Body of pancreas (tissue), 4 donors: ENCODE measurements around the gene STX16. TPM values are rescaled to one million over a fixed set of nuclear protein-coding genes. Genes with fewer than 3 reads are reported as not detected.

ENCODE experiments used
- ATAC-seq: fragments of 150-250 bp; one replicate; pipeline ENCODE4 v1.9.1; 2016
- DNase-seq, 4 donors: peaks; one replicate each; pipeline ENCODE4 v3.0.0-alpha.2; 2019
- H3K27ac ChIP-seq, 4 donors: fragments of 200-600 bp; sonication (generic); 1 replicate in 3 of 4; 2 replicates in 1 of 4; pipeline versions ENCODE4 v1.5.1 to v1.6.1; 2016 to 2019; ENCODE audit warnings: mild to moderate bottlenecking in 1 of 4, mixed read lengths in 1 of 4, moderate library complexity in 1 of 4
- H3K27me3 ChIP-seq, 2 donors: fragments of 200-600 bp; sonication (generic); one replicate each; pipeline ENCODE4 v1.6.0; 2016; ENCODE audit warnings: mild to moderate bottlenecking in 1 of 2
- H3K36me3 ChIP-seq, 2 donors: fragments of 200-600 bp; sonication (generic); replicated peaks in 1 of 2; 2 replicates each; pipeline ENCODE4 v1.5.1; 2016; ENCODE audit warnings: low read depth in 2 of 2; ENCODE audit not compliant: insufficient read depth in 1 of 2
- H3K4me1 ChIP-seq: fragments of 200-600 bp; sonication (generic); one replicate; pipeline ENCODE4 v1.6.0; 2016
- H3K4me3 ChIP-seq, 2 donors: fragments of 200-600 bp; sonication (generic); 1 replicate in 1 of 2; 2 replicates in 1 of 2; pipeline ENCODE4 v1.5.1; 2016 to 2019
- H3K9me3 ChIP-seq, 3 donors: fragments of 200-600 bp; sonication (generic); 1 replicate in 2 of 3; 2 replicates in 1 of 3; pipeline ENCODE4 v1.5.1; 2016
- POLR2A ChIP-seq, 3 donors: fragments of 450-650 bp; IDR thresholded peaks; one replicate each; pipeline ENCODE4 v1.6.1; 2016; ENCODE audit warnings: antibody characterized with exemption in 3 of 3, mild to moderate bottlenecking in 2 of 3
- WGBS, 2 donors: methylation state at CpG; one replicate each; pipeline ENCODE4 v1.1.5; 2017; 5-methylcytosine and 5-hydroxymethylcytosine counted together
- intact Hi-C: fragments of 100-400 bp; cut with DNase I; formaldehyde crosslinking; loops from one replicate; pipeline ENCODE4 v1.15.1; 2023
- total RNA-seq, 2 donors: library from RNA; depleted of rRNA; stranded (reverse); fragments of >200 nt; gene quantifications; one replicate each; pipeline ENCODE4 v1.1.0, GENCODE V29; 2016
- TF ChIP-seq, protein P1 (sequence below), 7 experiments: fragments of 450-650 bp in 4 of 7; fragments of 200-600 bp in 3 of 7; sonication (generic) in 3 of 7; IDR thresholded peaks; one replicate each; pipeline ENCODE4 v1.5.1; 2016 to 2019; ENCODE audit warnings: antibody characterized with exemption in 7 of 7

STX16 gene
- total RNA-seq, 2 donors from 2014 or later, result 55.0 to 69.5 TPM

- intact Hi-C loops, result no loop called here
- Histone ChIP-seq H3K4me3 (no peak overlapping the region), H3K27me3 (no peaks in the 10 kb centered on the region), H3K36me3 (no peaks in the 10 kb centered on the region), H3K4me1 (no peaks in the 10 kb centered on the region), H3K9me3 (no peaks in the 10 kb centered on the region), H3K27ac (no peak overlapping the region)
- ATAC-seq (no peak), DNase-seq (no peak)
- 81 to 86% methylated on average over 14 to 18 of the region's 19 CpGs for WGBS, 2 donors
- TF ChIP-seq POLR2A (IDR thresholded peaks at IDR 0.05), result no peak
- TF ChIP-seq, protein P1, sequence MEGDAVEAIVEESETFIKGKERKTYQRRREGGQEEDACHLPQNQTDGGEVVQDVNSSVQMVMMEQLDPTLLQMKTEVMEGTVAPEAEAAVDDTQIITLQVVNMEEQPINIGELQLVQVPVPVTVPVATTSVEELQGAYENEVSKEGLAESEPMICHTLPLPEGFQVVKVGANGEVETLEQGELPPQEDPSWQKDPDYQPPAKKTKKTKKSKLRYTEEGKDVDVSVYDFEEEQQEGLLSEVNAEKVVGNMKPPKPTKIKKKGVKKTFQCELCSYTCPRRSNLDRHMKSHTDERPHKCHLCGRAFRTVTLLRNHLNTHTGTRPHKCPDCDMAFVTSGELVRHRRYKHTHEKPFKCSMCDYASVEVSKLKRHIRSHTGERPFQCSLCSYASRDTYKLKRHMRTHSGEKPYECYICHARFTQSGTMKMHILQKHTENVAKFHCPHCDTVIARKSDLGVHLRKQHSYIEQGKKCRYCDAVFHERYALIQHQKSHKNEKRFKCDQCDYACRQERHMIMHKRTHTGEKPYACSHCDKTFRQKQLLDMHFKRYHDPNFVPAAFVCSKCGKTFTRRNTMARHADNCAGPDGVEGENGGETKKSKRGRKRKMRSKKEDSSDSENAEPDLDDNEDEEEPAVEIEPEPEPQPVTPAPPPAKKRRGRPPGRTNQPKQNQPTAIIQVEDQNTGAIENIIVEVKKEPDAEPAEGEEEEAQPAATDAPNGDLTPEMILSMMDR (IDR thresholded peaks at IDR 0.05), result no peak
Observed at GRCh38 chr20:58610071-58610800, 40.8 kb upstream of the STX16 start.

DNA sequence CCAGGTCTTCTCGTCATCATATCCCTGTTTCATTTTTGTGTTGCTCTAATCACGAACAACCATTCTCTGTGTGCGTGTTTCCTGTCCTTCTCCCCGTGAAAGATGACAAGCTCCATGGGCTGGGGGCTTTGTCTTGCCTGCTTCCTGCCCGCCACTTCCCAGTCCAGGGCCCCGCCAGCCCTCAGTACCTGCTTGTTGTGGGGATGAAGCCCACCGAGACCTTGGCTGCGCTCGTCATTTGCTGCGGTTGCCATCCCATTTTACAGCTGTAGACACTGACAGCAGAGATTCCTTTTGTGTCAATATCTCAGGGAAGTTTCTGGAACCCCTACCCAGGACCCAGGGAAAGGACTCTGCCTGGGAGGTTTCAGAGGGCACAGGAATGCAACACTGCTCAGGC, 40.3 kb upstream of the STX16 start:
- H3K27ac ChIP-seq, result no peak overlapping the region
- no peaks in the 10 kb centered on the region for H3K27me3 ChIP-seq
- DNase-seq, result no peak
- whole genome bisulfite sequencing, 2 donors, result 87 to 92% methylated on average over 9 to 10 of the region's 10 CpGs
- intact Hi-C loops, result no loop called here
- TF ChIP-seq, protein P1 (IDR thresholded peaks at IDR 0.05), result no peak
- TF ChIP-seq POLR2A (IDR thresholded peaks at IDR 0.05), result no peak
- H3K36me3 ChIP-seq, result no peaks in the 10 kb centered on the region
- no peaks in the 10 kb centered on the region for H3K9me3 ChIP-seq
- no peaks in the 10 kb centered on the region for H3K4me1 ChIP-seq
- no peak overlapping the region for H3K4me3 ChIP-seq
- ATAC-seq, result no peak

DNA sequence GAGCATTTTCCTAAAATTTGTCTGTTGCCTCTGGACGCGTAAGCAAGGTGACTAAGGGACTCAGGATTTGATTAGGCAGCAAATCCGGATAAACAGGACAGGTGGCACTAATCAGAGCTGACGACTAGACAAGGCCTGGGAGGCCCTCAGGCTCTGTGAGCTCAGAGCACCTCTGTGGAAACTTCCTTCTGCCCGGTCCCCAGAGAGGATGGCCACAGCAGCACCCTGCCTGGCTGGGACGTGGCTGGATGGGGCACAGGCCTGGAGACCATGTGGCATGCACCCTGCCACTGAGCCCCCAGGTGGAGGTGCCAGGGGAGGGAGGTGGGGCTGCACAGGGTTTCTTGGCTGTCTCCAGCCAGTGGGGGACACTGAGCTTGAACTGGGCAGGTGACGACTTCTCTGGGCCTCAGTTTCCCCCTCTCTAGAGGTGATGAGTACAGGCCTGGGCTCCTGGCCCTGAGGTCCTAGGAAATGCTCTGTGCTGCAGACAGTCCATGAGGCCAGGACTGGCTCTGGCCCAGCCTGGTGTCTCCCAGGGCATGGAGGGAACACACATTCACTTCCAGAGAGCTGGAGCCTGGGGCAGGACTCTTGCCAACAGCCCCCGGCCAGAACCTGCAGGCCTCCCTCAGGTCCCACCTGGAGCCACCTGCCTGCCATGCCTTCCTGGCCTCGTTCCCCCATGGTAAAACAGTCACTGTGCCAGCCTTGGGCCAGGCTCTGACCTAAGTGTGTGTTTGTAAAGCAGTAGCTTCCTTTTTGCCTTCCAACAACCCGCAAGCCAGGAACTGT, 39.6 kb upstream of the STX16 start:
- H3K36me3 ChIP-seq, result no peaks in the 10 kb centered on the region
- H3K27ac ChIP-seq, result no peak overlapping the region
- intact Hi-C loops, result no loop called here
- ATAC-seq (no peak), DNase-seq (no peak)
- no peak overlapping the region for H3K4me3 ChIP-seq
- no peaks in the 10 kb centered on the region for H3K4me1 ChIP-seq
- TF ChIP-seq, protein P1 (IDR thresholded peaks at IDR 0.05), result no peak
- no peak for TF ChIP-seq POLR2A (IDR thresholded peaks at IDR 0.05)
- H3K9me3 ChIP-seq, result no peaks in the 10 kb centered on the region
- H3K27me3 ChIP-seq, result no peaks in the 10 kb centered on the region
- WGBS, 2 donors, result 51 to 78% methylated on average over 4 to 10 of the region's 10 CpGs

GRCh38 chr20:58612121-58612691, 38.9 kb upstream of the STX16 start:
- H3K36me3 ChIP-seq, result no peaks in the 10 kb centered on the region
- TF ChIP-seq, protein P1 (IDR thresholded peaks at IDR 0.05), result no peak
- no peak for TF ChIP-seq POLR2A (IDR thresholded peaks at IDR 0.05)
- intact Hi-C loops, result no loop called here
- H3K4me1 ChIP-seq, result no peaks in the 10 kb centered on the region
- no peak overlapping the region for H3K27ac ChIP-seq
- ATAC-seq (no peak), DNase-seq (no peak)
- 41 to 52% methylated on average over 14 of the region's 14 CpGs for WGBS, 2 donors
- no peak overlapping the region for H3K4me3 ChIP-seq
- H3K27me3 ChIP-seq, result no peaks in the 10 kb centered on the region
- no peaks in the 10 kb centered on the region for H3K9me3 ChIP-seq
